ENCODE data around the gene STK25.

GRCh38 chr2:241501551-241501950 lies 6.8 kb downstream of the STK25 start:
- no peak for TF ChIP-seq CTCF (conservative IDR thresholded peaks at IDR 0.05; ENCODE audit: low read depth, low read length)
- TF ChIP-seq EZH2 (IDR thresholded peaks at IDR 0.05; ENCODE audit: borderline replicate concordance, low read depth, low read length, poor library complexity, severe bottlenecking): no peak

Measured in A673 (cell line).